HepG2 (cell line): Measurements from ENCODE around the gene SPOP. TPM values are rescaled to one million over a fixed set of nuclear protein-coding genes. Genes with fewer than 3 reads are reported as not detected.

Experiments
- FOXA1 ChIP-seq, 2 experiments: fragments of 450-650 bp in 1 of 2; sonication (generic) in 1 of 2; formaldehyde crosslinking in 1 of 2; IDR thresholded peaks; 2 replicates each; pipeline versions ENCODE4 v1.4.0 to v1.6.1; 2016 to 2020; ENCODE audit warnings: missing genetic modification reagents in 1 of 2
- HDAC6 ChIP-seq: fragments of 200-600 bp; sonication (generic); IDR thresholded peaks from 2 replicates; pipeline ENCODE4 v1.7.0; 2017; ENCODE audit warnings: mild to moderate bottlenecking, antibody characterized with exemption, low read length, low read depth
- HNRNPK ChIP-seq: fragments of 200-400 bp; formaldehyde crosslinking; IDR thresholded peaks from 2 replicates; pipeline ENCODE4 v1.6.1; 2018; ENCODE audit warnings: low read length, low read depth, moderate library complexity, mild to moderate bottlenecking; ENCODE audit not compliant: poor library complexity, severe bottlenecking
- NR2F6 ChIP-seq, 2 experiments: IDR thresholded peaks; 2 replicates each; pipeline ENCODE4 v1.6.1; 2016; ENCODE audit warnings: antibody characterized with exemption in 1 of 2, mild to moderate bottlenecking in 1 of 2
- YEATS4 ChIP-seq: sonication (generic); formaldehyde crosslinking; IDR thresholded peaks from 2 replicates; pipeline ENCODE4 v1.4.0; 2020; ENCODE audit warnings: missing genetic modification reagents, borderline replicate concordance
- ZNF326 ChIP-seq: sonication (generic); formaldehyde crosslinking; IDR thresholded peaks from 2 replicates; pipeline ENCODE4 v1.4.0; 2020; ENCODE audit warnings: missing genetic modification reagents, borderline replicate concordance
- ZSCAN20 ChIP-seq: sonication (generic); formaldehyde crosslinking; IDR thresholded peaks from 2 replicates; pipeline ENCODE4 v1.4.0; 2020; ENCODE audit warnings: missing genetic modification reagents, mild to moderate bottlenecking, borderline replicate concordance
- polyA plus RNA-seq, 8 experiments: library from polyadenylated mRNA; depleted of rRNA in 3 of 8; stranded (reverse) in 7 of 8; unstranded in 1 of 8; fragments of >200 nt; fragmentation: Illumina TruSeq in 4 of 8; extraction: Trizol in 4 of 8; gene quantifications; 2 replicates each; pipeline versions ENCODE4 v1.2.1 to v1.2.3, GENCODE V29; 2011 to 2016; ENCODE audit warnings: low read depth in 4 of 8, missing spikeins in 1 of 8, mixed read lengths in 1 of 8; ENCODE audit not compliant: insufficient read depth in 1 of 8
- total RNA-seq, 5 experiments: library from RNA; depleted of rRNA; stranded (reverse); fragments of >200 nt; fragmentation: Illumina TruSeq; extraction: Trizol; gene quantifications; 2 replicates each; pipeline ENCODE4 v1.2.3, GENCODE V29; 2016; ENCODE audit warnings: low read depth in 1 of 5
- TF ChIP-seq, protein P1 (sequence below): IDR thresholded peaks from 2 replicates; pipeline ENCODE4 v1.6.1; 2012; ENCODE audit warnings: inconsistent platforms
- TF ChIP-seq, protein P2 (sequence below): sonication (generic); formaldehyde crosslinking; IDR thresholded peaks from 2 replicates; pipeline ENCODE4 v1.4.0; 2020; ENCODE audit warnings: missing genetic modification reagents
- TF ChIP-seq, protein P3 (sequence below): sonication (generic); formaldehyde crosslinking; IDR thresholded peaks from 2 replicates; pipeline ENCODE4 v1.4.0; 2020; ENCODE audit warnings: mild to moderate bottlenecking, low read depth, missing genetic modification reagents
- TF ChIP-seq, protein P4 (sequence below), 2 experiments: fragments of 450-650 bp in 1 of 2; sonication (generic) in 1 of 2; formaldehyde crosslinking in 1 of 2; IDR thresholded peaks; 2 replicates each; pipeline versions ENCODE4 v1.6.1 to v1.8.0; 2016 to 2022; ENCODE audit warnings: antibody characterized with exemption in 1 of 2, mild to moderate bottlenecking in 1 of 2, missing genetic modification reagents in 1 of 2
- TF ChIP-seq, protein P5 (sequence below): sonication (generic); formaldehyde crosslinking; IDR thresholded peaks from 2 replicates; pipeline ENCODE4 v1.4.0; 2020; ENCODE audit warnings: low read depth, mild to moderate bottlenecking, missing genetic modification reagents
- TF ChIP-seq, protein P6 (sequence below): sonication (generic); formaldehyde crosslinking; IDR thresholded peaks from 2 replicates; pipeline ENCODE4 v1.4.0; 2020; ENCODE audit warnings: mild to moderate bottlenecking, missing genetic modification reagents

SPOP gene
- total and polyA plus RNA-seq, 2 of the 13 experiments (the other 11 are each of a cell fraction or from before 2014, with no cell fraction given), result 52.8 to 60.8 TPM

DNA sequence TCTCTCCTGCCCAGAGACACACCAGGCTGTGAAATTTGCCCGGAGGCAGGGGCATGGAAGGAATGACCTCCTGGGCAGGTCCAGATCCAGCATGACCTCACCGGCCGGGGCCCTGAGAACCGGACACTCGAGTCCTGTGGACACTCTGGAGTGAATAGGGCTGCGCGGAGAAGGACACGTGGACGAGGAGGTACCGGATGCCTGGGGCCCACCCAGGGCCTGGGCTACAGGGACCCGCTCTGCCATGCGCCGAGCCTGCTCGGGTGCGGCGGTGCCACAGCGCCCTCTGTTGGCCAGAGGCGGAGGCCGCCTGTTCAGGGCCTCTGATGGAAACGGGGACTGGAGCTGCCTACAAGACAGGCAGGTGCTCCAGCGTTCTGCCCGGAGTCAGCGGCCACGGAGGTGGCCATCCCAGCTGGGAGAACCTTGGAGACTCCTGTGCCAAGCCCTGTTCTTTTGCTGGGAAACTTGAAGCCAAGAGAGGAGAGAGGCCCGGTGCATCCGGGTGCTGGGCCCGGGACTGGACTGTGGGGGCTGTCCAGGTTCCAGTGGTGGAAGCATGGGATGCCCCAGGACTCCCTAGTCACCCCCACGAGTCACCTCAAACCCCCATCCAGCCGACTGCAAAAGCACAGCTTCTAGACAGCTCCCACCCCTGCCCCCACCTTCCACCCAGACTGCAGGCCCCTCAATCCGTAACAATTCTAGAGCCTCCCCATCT, 121.5 kb downstream of the SPOP start (continued):
- no peak for TF ChIP-seq HNRNPK
- TF ChIP-seq, protein P1, sequence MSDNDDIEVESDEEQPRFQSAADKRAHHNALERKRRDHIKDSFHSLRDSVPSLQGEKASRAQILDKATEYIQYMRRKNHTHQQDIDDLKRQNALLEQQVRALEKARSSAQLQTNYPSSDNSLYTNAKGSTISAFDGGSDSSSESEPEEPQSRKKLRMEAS, result peak; percentile 90
- no peak for TF ChIP-seq FOXA1 (IDR thresholded peaks at IDR 0.05)
- no peak for TF ChIP-seq FOXA1 (CRISPR knock-in tag; IDR thresholded peaks at IDR 0.05)
- TF ChIP-seq, protein P2, sequence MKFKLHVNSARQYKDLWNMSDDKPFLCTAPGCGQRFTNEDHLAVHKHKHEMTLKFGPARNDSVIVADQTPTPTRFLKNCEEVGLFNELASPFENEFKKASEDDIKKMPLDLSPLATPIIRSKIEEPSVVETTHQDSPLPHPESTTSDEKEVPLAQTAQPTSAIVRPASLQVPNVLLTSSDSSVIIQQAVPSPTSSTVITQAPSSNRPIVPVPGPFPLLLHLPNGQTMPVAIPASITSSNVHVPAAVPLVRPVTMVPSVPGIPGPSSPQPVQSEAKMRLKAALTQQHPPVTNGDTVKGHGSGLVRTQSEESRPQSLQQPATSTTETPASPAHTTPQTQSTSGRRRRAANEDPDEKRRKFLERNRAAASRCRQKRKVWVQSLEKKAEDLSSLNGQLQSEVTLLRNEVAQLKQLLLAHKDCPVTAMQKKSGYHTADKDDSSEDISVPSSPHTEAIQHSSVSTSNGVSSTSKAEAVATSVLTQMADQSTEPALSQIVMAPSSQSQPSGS (CRISPR knock-in tag), result peak; percentile 49; the same call in 1 of the 2 replicates
- peak; percentile 65 for TF ChIP-seq NR2F6 (IDR thresholded peaks at IDR 0.05)
- peak; percentile 70; the same call in 1 of the 2 replicates for TF ChIP-seq NR2F6 (CRISPR knock-in tag; IDR thresholded peaks at IDR 0.05)
- 0 out of 2 replicates have a peak, but pooled peaks have one; percentile 64 for TF ChIP-seq ZNF326 (CRISPR knock-in tag)
- TF ChIP-seq ZSCAN20 (CRISPR knock-in tag), result 0 out of 2 replicates have a peak, but pooled peaks have one; percentile 45
- TF ChIP-seq, protein P3, sequence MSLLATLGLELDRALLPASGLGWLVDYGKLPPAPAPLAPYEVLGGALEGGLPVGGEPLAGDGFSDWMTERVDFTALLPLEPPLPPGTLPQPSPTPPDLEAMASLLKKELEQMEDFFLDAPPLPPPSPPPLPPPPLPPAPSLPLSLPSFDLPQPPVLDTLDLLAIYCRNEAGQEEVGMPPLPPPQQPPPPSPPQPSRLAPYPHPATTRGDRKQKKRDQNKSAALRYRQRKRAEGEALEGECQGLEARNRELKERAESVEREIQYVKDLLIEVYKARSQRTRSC (CRISPR knock-in tag), result no peak
- TF ChIP-seq, protein P4, sequence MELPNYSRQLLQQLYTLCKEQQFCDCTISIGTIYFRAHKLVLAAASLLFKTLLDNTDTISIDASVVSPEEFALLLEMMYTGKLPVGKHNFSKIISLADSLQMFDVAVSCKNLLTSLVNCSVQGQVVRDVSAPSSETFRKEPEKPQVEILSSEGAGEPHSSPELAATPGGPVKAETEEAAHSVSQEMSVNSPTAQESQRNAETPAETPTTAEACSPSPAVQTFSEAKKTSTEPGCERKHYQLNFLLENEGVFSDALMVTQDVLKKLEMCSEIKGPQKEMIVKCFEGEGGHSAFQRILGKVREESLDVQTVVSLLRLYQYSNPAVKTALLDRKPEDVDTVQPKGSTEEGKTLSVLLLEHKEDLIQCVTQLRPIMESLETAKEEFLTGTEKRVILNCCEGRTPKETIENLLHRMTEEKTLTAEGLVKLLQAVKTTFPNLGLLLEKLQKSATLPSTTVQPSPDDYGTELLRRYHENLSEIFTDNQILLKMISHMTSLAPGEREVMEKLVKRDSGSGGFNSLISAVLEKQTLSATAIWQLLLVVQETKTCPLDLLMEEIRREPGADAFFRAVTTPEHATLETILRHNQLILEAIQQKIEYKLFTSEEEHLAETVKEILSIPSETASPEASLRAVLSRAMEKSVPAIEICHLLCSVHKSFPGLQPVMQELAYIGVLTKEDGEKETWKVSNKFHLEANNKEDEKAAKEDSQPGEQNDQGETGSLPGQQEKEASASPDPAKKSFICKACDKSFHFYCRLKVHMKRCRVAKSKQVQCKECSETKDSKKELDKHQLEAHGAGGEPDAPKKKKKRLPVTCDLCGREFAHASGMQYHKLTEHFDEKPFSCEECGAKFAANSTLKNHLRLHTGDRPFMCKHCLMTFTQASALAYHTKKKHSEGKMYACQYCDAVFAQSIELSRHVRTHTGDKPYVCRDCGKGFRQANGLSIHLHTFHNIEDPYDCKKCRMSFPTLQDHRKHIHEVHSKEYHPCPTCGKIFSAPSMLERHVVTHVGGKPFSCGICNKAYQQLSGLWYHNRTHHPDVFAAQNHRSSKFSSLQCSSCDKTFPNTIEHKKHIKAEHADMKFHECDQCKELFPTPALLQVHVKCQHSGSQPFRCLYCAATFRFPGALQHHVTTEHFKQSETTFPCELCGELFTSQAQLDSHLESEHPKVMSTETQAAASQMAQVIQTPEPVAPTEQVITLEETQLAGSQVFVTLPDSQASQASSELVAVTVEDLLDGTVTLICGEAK (IDR thresholded peaks at IDR 0.05), result no peak
- TF ChIP-seq, protein P4 (CRISPR knock-in tag; IDR thresholded peaks at IDR 0.05), result no peak
- TF ChIP-seq, protein P5, sequence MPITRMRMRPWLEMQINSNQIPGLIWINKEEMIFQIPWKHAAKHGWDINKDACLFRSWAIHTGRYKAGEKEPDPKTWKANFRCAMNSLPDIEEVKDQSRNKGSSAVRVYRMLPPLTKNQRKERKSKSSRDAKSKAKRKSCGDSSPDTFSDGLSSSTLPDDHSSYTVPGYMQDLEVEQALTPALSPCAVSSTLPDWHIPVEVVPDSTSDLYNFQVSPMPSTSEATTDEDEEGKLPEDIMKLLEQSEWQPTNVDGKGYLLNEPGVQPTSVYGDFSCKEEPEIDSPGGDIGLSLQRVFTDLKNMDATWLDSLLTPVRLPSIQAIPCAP, result no peak
- TF ChIP-seq, protein P6, sequence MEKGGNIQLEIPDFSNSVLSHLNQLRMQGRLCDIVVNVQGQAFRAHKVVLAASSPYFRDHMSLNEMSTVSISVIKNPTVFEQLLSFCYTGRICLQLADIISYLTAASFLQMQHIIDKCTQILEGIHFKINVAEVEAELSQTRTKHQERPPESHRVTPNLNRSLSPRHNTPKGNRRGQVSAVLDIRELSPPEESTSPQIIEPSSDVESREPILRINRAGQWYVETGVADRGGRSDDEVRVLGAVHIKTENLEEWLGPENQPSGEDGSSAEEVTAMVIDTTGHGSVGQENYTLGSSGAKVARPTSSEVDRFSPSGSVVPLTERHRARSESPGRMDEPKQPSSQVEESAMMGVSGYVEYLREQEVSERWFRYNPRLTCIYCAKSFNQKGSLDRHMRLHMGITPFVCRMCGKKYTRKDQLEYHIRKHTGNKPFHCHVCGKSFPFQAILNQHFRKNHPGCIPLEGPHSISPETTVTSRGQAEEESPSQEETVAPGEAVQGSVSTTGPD, result 0 out of 2 replicates have a peak, but pooled peaks have one; percentile 7
- peak; percentile 69; the same call in 1 of the 2 replicates for TF ChIP-seq YEATS4 (CRISPR knock-in tag)
- no peak for TF ChIP-seq HDAC6
